ENCODE measurements around the gene ZNF423. TPM values are rescaled to one million over a fixed set of nuclear protein-coding genes. Genes with fewer than 3 reads are reported as not detected.

Gene ZNF423
- total RNA-seq, 2 experiments from 2014 or later: not detected

- Mint-ChIP-seq H3K36me3 (no peaks in the 10 kb centered on the region), H3K27ac (no peak overlapping the region), H3K4me3 (no peak overlapping the region), H3K9me3 (no peaks in the 10 kb centered on the region), H3K4me1 (ENCODE audit: low read depth) (no peaks in the 10 kb centered on the region), H3K27me3 (peaks cover 3% of the 10 kb centered on the region)
- ChIA-PET POLR2A (no interaction called here), CTCF (interaction anchor here (0.6 kb wide), 1 partner anchor 119 kb away, joined by 4 read pairs; no protein-coding TSS in a partner anchor)
- intact Hi-C loops (cut with micrococcal nuclease): loop anchor here (10.0 kb wide), 1 partner anchor 74 kb away; no protein-coding TSS in a partner anchor
- no peak for DNase-seq
These were observed 257.3 kb downstream of the ZNF423 start for GRCh38 chr16:49598383-49599170.

GRCh38 chr16:49597796-49598195 lies 258.1 kb downstream of the ZNF423 start:
- Mint-ChIP-seq H3K9me3 (no peaks in the 10 kb centered on the region), H3K36me3 (no peaks in the 10 kb centered on the region), H3K27ac (no peak overlapping the region), H3K4me1 (ENCODE audit: low read depth) (no peaks in the 10 kb centered on the region), H3K4me3 (no peak overlapping the region), H3K27me3 (peaks cover 3% of the 10 kb centered on the region)
- POLR2A ChIA-PET: no interaction called here
- no peak for DNase-seq
- CTCF ChIA-PET: interaction anchor here (0.6 kb wide), 1 partner anchor 118 kb away, joined by 4 read pairs; no protein-coding TSS in a partner anchor
- intact Hi-C loops (cut with micrococcal nuclease): loop anchor here (10.0 kb wide), 1 partner anchor 73 kb away; no protein-coding TSS in a partner anchor

GRCh38 chr16:49596648-49597291 lies 259.1 kb downstream of the ZNF423 start:
- Mint-ChIP-seq H3K27me3 (peaks cover 5% of the 10 kb centered on the region), H3K36me3 (no peaks in the 10 kb centered on the region), H3K9me3 (no peaks in the 10 kb centered on the region), H3K4me1 (ENCODE audit: low read depth) (no peaks in the 10 kb centered on the region), H3K4me3 (no peak overlapping the region), H3K27ac (no peak overlapping the region)
- intact Hi-C loops (cut with micrococcal nuclease): loop anchor here (10.0 kb wide), 1 partner anchor 72 kb away; no protein-coding TSS in a partner anchor
- ChIA-PET POLR2A (no interaction called here), CTCF (no interaction called here)
- DNase-seq: no peak

- H3K9me3 Mint-ChIP-seq: no peaks in the 10 kb centered on the region
- intact Hi-C loops (cut with micrococcal nuclease): loop anchor here (10.0 kb wide), 1 partner anchor 71 kb away; no protein-coding TSS in a partner anchor
- no peak overlapping the region for H3K27ac Mint-ChIP-seq
- no peaks in the 10 kb centered on the region for H3K36me3 Mint-ChIP-seq
- ChIA-PET CTCF (interaction anchor here (5.1 kb wide), 1 partner anchor 188 kb away, joined by 32 read pairs; no protein-coding TSS in a partner anchor), POLR2A (no interaction called here)
- peaks cover 5% of the 10 kb centered on the region for H3K27me3 Mint-ChIP-seq
- no peak for DNase-seq
- H3K4me1 Mint-ChIP-seq (ENCODE audit: low read depth): no peaks in the 10 kb centered on the region
- H3K4me3 Mint-ChIP-seq: no peak overlapping the region
These were observed 259.8 kb downstream of the ZNF423 start for GRCh38 chr16:49596068-49596467.

GRCh38 chr16:49594685-49595498 lies 261.0 kb downstream of the ZNF423 start:
- no peaks in the 10 kb centered on the region for H3K4me1 Mint-ChIP-seq (ENCODE audit: low read depth)
- no peak overlapping the region for H3K4me3 Mint-ChIP-seq
- H3K27ac Mint-ChIP-seq: no peak overlapping the region
- intact Hi-C loops (cut with micrococcal nuclease): loop anchor here (10.0 kb wide), 1 partner anchor 70 kb away; no protein-coding TSS in a partner anchor
- DNase-seq: no peak
- no peaks in the 10 kb centered on the region for H3K9me3 Mint-ChIP-seq
- peaks cover 5% of the 10 kb centered on the region for H3K27me3 Mint-ChIP-seq
- ChIA-PET CTCF (interaction anchor here (5.1 kb wide), 1 partner anchor 187 kb away, joined by 32 read pairs; no protein-coding TSS in a partner anchor), POLR2A (no interaction called here)
- no peaks in the 10 kb centered on the region for H3K36me3 Mint-ChIP-seq

- ChIA-PET CTCF (interaction anchor here (5.1 kb wide), 1 partner anchor 186 kb away, joined by 32 read pairs; no protein-coding TSS in a partner anchor), POLR2A (no interaction called here)
- H3K9me3 Mint-ChIP-seq: no peaks in the 10 kb centered on the region
- no peaks in the 10 kb centered on the region for H3K36me3 Mint-ChIP-seq
- H3K4me3 Mint-ChIP-seq: no peak overlapping the region
- DNase-seq: no peak
- H3K4me1 Mint-ChIP-seq (ENCODE audit: low read depth): no peaks in the 10 kb centered on the region
- H3K27ac Mint-ChIP-seq: no peak overlapping the region
- intact Hi-C loops (cut with micrococcal nuclease): loop anchor here (10.0 kb wide), 1 partner anchor 69 kb away; no protein-coding TSS in a partner anchor
- peaks cover 5% of the 10 kb centered on the region for H3K27me3 Mint-ChIP-seq
These were observed 261.8 kb downstream of the ZNF423 start for GRCh38 chr16:49594153-49594552.

- H3K4me3 Mint-ChIP-seq: no peak overlapping the region
- H3K4me1 Mint-ChIP-seq (ENCODE audit: low read depth): no peaks in the 10 kb centered on the region
- no peaks in the 10 kb centered on the region for H3K36me3 Mint-ChIP-seq
- no peak overlapping the region for H3K27ac Mint-ChIP-seq
- POLR2A ChIA-PET: no interaction called here
- CTCF ChIA-PET: interaction anchor here (0.9 to 5.1 kb wide), 11 partner anchors 10 to 277 kb away, joined by 3 to 32 read pairs (median 4); no protein-coding TSS in a partner anchor
- H3K9me3 Mint-ChIP-seq: no peaks in the 10 kb centered on the region
- intact Hi-C loops (cut with micrococcal nuclease): loop anchor here (1.0 to 10.0 kb wide), 3 partner anchors 69 to 185 kb away; no protein-coding TSS in a partner anchor
- peaks cover 5% of the 10 kb centered on the region for H3K27me3 Mint-ChIP-seq
- no peak for DNase-seq
These were observed 262.4 kb downstream of the ZNF423 start for GRCh38 chr16:49593424-49594040.

GRCh38 chr16:49592546-49593423 lies 263.1 kb downstream of the ZNF423 start:
- Mint-ChIP-seq H3K27ac (no peak overlapping the region), H3K27me3 (peaks cover 5% of the 10 kb centered on the region), H3K9me3 (no peaks in the 10 kb centered on the region), H3K4me1 (ENCODE audit: low read depth) (no peaks in the 10 kb centered on the region), H3K36me3 (no peaks in the 10 kb centered on the region), H3K4me3 (no peak overlapping the region)
- DNase-seq: peak; percentile 44
- intact Hi-C loops (cut with micrococcal nuclease): loop anchor here (1.0 to 10.0 kb wide), 3 partner anchors 68 to 184 kb away; no protein-coding TSS in a partner anchor
- CTCF ChIA-PET: interaction anchor here (0.9 to 5.1 kb wide), 12 partner anchors 9 to 278 kb away, joined by 3 to 32 read pairs (median 4); no protein-coding TSS in a partner anchor
- POLR2A ChIA-PET: no interaction called here

- Mint-ChIP-seq H3K4me3 (no peak overlapping the region), H3K36me3 (no peaks in the 10 kb centered on the region), H3K9me3 (no peaks in the 10 kb centered on the region), H3K27ac (no peak overlapping the region), H3K27me3 (peaks cover 5% of the 10 kb centered on the region), H3K4me1 (ENCODE audit: low read depth) (no peaks in the 10 kb centered on the region)
- CTCF ChIA-PET: no interaction called here
- intact Hi-C loops (cut with micrococcal nuclease): loop anchor here (10.0 kb wide), 1 partner anchor 66 kb away; no protein-coding TSS in a partner anchor
- POLR2A ChIA-PET: no interaction called here
- no peak for DNase-seq
These were observed 265.6 kb downstream of the ZNF423 start for GRCh38 chr16:49590166-49590871.

- intact Hi-C loops (cut with micrococcal nuclease): loop anchor here (10.0 kb wide), 1 partner anchor 65 kb away; no protein-coding TSS in a partner anchor
- no peak for DNase-seq
- H3K4me3 Mint-ChIP-seq: no peak overlapping the region
- H3K9me3 Mint-ChIP-seq: no peaks in the 10 kb centered on the region
- H3K36me3 Mint-ChIP-seq: no peaks in the 10 kb centered on the region
- POLR2A ChIA-PET: no interaction called here
- CTCF ChIA-PET: interaction anchor here (1.5 kb wide), 1 partner anchor 182 kb away, joined by 7 read pairs; no protein-coding TSS in a partner anchor
- no peak overlapping the region for H3K27ac Mint-ChIP-seq
- H3K27me3 Mint-ChIP-seq: peaks cover 5% of the 10 kb centered on the region
- H3K4me1 Mint-ChIP-seq (ENCODE audit: low read depth): no peaks in the 10 kb centered on the region
These were observed 266.3 kb downstream of the ZNF423 start for GRCh38 chr16:49589544-49590031.

All from activated CD4-positive, alpha-beta memory T cell treated with anti-CD3 and anti-CD28 coated beads for 36 hours (primary cell).